GM18861 (cell line): ENCODE measurements around the gene AMER2.
A peak's percentile ranks its signal among the peaks of the same experiment; 100 is the strongest.

Source experiments
- ATAC-seq: cut with Tn5 transposase; IDR thresholded peaks from one replicate; pipeline ENCODE4 v1.9.1; 2021; ENCODE audit not compliant: unreplicated experiment

The AMER2 gene

GRCh38 chr13:25157681-25158080, 14.4 kb downstream of the AMER2 start:
- no peak for ATAC-seq

GRCh38 chr13:25153736-25154135, 18.4 kb downstream of the AMER2 start:
- no peak for ATAC-seq

GRCh38 chr13:25151626-25152195, 20.4 kb downstream of the AMER2 start:
- ATAC-seq, result no peak

- no peak for ATAC-seq
Measured at GRCh38 chr13:25149711-25150110, 22.4 kb downstream of the AMER2 start.

GRCh38 chr13:25148402-25148771, 23.7 kb downstream of the AMER2 start:
- ATAC-seq, result no peak

- no peak for ATAC-seq
Measured at GRCh38 chr13:25147638-25148401, 24.3 kb downstream of the AMER2 start.

GRCh38 chr13:25143706-25144105, 28.4 kb downstream of the AMER2 start:
- ATAC-seq, result no peak

- no peak for ATAC-seq
Measured at GRCh38 chr13:25141042-25141441, 31.0 kb downstream of the AMER2 start.

- no peak for ATAC-seq
Measured at GRCh38 chr13:25137788-25138115, 34.3 kb downstream of the AMER2 start.

- no peak for ATAC-seq
Measured at GRCh38 chr13:25136880-25137787, 35.0 kb downstream of the AMER2 start.

- no peak for ATAC-seq
Measured at GRCh38 chr13:25135896-25136295, 36.2 kb downstream of the AMER2 start.

GRCh38 chr13:25132751-25133390, 39.2 kb downstream of the AMER2 start:
- ATAC-seq, result no peak

- ATAC-seq, result no peak
Measured at GRCh38 chr13:25131881-25132420, 40.1 kb downstream of the AMER2 start.

- no peak for ATAC-seq
Measured at GRCh38 chr13:25130944-25131343, 41.1 kb downstream of the AMER2 start.

GRCh38 chr13:25118378-25118905, 53.6 kb downstream of the AMER2 start:
- ATAC-seq, result no peak

- no peak for ATAC-seq
Measured at GRCh38 chr13:25117312-25117711, 54.8 kb downstream of the AMER2 start.

- no peak for ATAC-seq
Measured at GRCh38 chr13:25116044-25116443, 56.0 kb downstream of the AMER2 start.

- ATAC-seq, result peak; percentile 77
Measured at GRCh38 chr13:25114220-25114619, 57.9 kb downstream of the AMER2 start.

- ATAC-seq, result no peak
Measured at GRCh38 chr13:25112695-25113255, 59.3 kb downstream of the AMER2 start.
